ENCODE results near the gene PER2. TPM values are rescaled to one million over a fixed set of nuclear protein-coding genes. Genes with fewer than 3 reads are reported as not detected.

The PER2 gene
- total and polyA plus RNA-seq, 2 of the 13 experiments (the other 11 are each of a cell fraction or from before 2014, with no cell fraction given), result 5.1 to 9.4 TPM

- TF ChIP-seq GABPB1 (CRISPR knock-in tag; IDR thresholded peaks at IDR 0.05) (peak; percentile 30; the same call in 1 of the 2 replicates), YEATS2 (CRISPR knock-in tag; IDR thresholded peaks at IDR 0.05; ENCODE audit: borderline replicate concordance) (peak; percentile 67; the same call in 1 of the 2 replicates), ATF1 (CRISPR knock-in tag; IDR thresholded peaks at IDR 0.05) (no peak), ZSCAN30 (CRISPR knock-in tag; IDR thresholded peaks at IDR 0.05) (no peak), ZNF83 (CRISPR knock-in tag; IDR thresholded peaks at IDR 0.05; ENCODE audit: borderline replicate concordance) (no peak), THAP11 (CRISPR knock-in tag; IDR thresholded peaks at IDR 0.05) (peak; percentile 51; the same call in 1 of the 2 replicates), ZNF574 (CRISPR knock-in tag; IDR thresholded peaks at IDR 0.05) (peak; percentile 65; the same call in 1 of the 2 replicates), ZNF281 (CRISPR knock-in tag; IDR thresholded peaks at IDR 0.05; ENCODE audit: borderline replicate concordance) (no peak; the same call in 1 of the 2 replicates), CREB3 (CRISPR knock-in tag; IDR thresholded peaks at IDR 0.05) (no peak), SKI (IDR thresholded peaks at IDR 0.05; ENCODE audit: partially characterized antibody) (no peak), ATRX (CRISPR knock-in tag; IDR thresholded peaks at IDR 0.05; ENCODE audit: borderline replicate concordance) (no peak), WIZ (CRISPR knock-in tag; IDR thresholded peaks at IDR 0.05) (no peak), MZF1 (CRISPR knock-in tag; IDR thresholded peaks at IDR 0.05; ENCODE audit: borderline replicate concordance) (no peak), BRD4 (CRISPR knock-in tag; IDR thresholded peaks at IDR 0.05) (no peak), ZC3H4 (CRISPR knock-in tag; IDR thresholded peaks at IDR 0.05; ENCODE audit: borderline replicate concordance) (no peak), ARNT (IDR thresholded peaks at IDR 0.05) (no peak), HDAC1 (CRISPR knock-in tag; IDR thresholded peaks at IDR 0.05) (peak; percentile 73; the same call in 1 of the 2 replicates), SALL2 (CRISPR knock-in tag; IDR thresholded peaks at IDR 0.05) (no peak), HNRNPUL1 (IDR thresholded peaks at IDR 0.05; ENCODE audit: low read depth, low read length) (no peak), TFDP1 (CRISPR knock-in tag; IDR thresholded peaks at IDR 0.05; ENCODE audit: borderline replicate concordance) (peak; percentile 38; the same call in 1 of the 2 replicates), PHB2 (IDR thresholded peaks at IDR 0.05; ENCODE audit: partially characterized antibody) (no peak), ZNF382 (CRISPR knock-in tag; IDR thresholded peaks at IDR 0.05; ENCODE audit: borderline replicate concordance) (no peak), ZNF572 (CRISPR knock-in tag; IDR thresholded peaks at IDR 0.05) (peak; percentile 37; the same call in 1 of the 2 replicates), HDAC2 (CRISPR knock-in tag; IDR thresholded peaks at IDR 0.05) (peak; percentile 68; the same call in 1 of the 2 replicates)
Measured at GRCh38 chr2:238294393-238295143, 6.2 kb upstream of the PER2 start (continued).
